Stimulated activated CD4-positive, alpha-beta T cell treated with anti-CD3 and anti-CD28 coated beads, Interleukin-1b, Interleukin-23, amount 100 ng/mL, for 24 hours (primary cell): ENCODE measurements around the gene ULK4.
A peak's percentile ranks its signal among the peaks of the same experiment; 100 is the strongest.
"Not testable (repeated sequence)": the region's sequence is repeated elsewhere in the genome, so short reads cannot be mapped to it uniquely, and the experiment has no call there.

Experiments used
- DNase-seq, 4 experiments: peaks; one replicate each; pipeline ENCODE4 v3.0.0-alpha.2; 2020; ENCODE audit warnings: low read depth in 4 of 4, low spot score in 1 of 4

Gene ULK4

GRCh38 chr3:41960826-41961750 lies 815 bp downstream of the ULK4 start:
- DNase-seq = peak; percentile 12 to 20 (median 18)

- no peak for DNase-seq
Measured at GRCh38 chr3:41956574-41956973, 5.3 kb downstream of the ULK4 start.

GRCh38 chr3:41955192-41955591 lies 6.7 kb downstream of the ULK4 start:
- no peak for DNase-seq

- DNase-seq = no peak
Measured at GRCh38 chr3:41943311-41943843, 18.5 kb downstream of the ULK4 start.

GRCh38 chr3:41940393-41940792 lies 21.5 kb downstream of the ULK4 start:
- no peak for DNase-seq

GRCh38 chr3:41936384-41936783 lies 25.5 kb downstream of the ULK4 start:
- no peak for DNase-seq

- DNase-seq = no peak
Measured at GRCh38 chr3:41933154-41933676, 28.7 kb downstream of the ULK4 start.

- DNase-seq = no peak
Measured at GRCh38 chr3:41932464-41932863, 29.4 kb downstream of the ULK4 start.

GRCh38 chr3:41920406-41920965 lies 41.4 kb downstream of the ULK4 start:
- no peak for DNase-seq

GRCh38 chr3:41915353-41915752 lies 46.5 kb downstream of the ULK4 start:
- DNase-seq = no peak

GRCh38 chr3:41912280-41912679 lies 49.6 kb downstream of the ULK4 start:
- DNase-seq = no peak

- no peak for DNase-seq
Measured at GRCh38 chr3:41907330-41908073, 54.4 kb downstream of the ULK4 start.

GRCh38 chr3:41900265-41900664 lies 61.6 kb downstream of the ULK4 start:
- DNase-seq = no peak

GRCh38 chr3:41898631-41899030 lies 63.3 kb downstream of the ULK4 start:
- DNase-seq = no peak

GRCh38 chr3:41893977-41894376 lies 67.9 kb downstream of the ULK4 start:
- no peak for DNase-seq

- DNase-seq = no peak
Measured at GRCh38 chr3:41888368-41889076, 73.4 kb downstream of the ULK4 start.

GRCh38 chr3:41882956-41883355 lies 78.9 kb downstream of the ULK4 start:
- DNase-seq = no peak

- no peak for DNase-seq
Measured at GRCh38 chr3:41881233-41881821, 80.6 kb downstream of the ULK4 start.

GRCh38 chr3:41880387-41880786 lies 81.5 kb downstream of the ULK4 start:
- no peak for DNase-seq

- not testable (repeated sequence) for DNase-seq
Measured at GRCh38 chr3:41877741-41878140, 84.2 kb downstream of the ULK4 start.
